NCI-H526 treated with DMSO at 0.1 percent for 48 hours (cell line): Measurements from ENCODE around the gene FAM156A.
"Not testable (repeated sequence)": the region's sequence is repeated elsewhere in the genome, so short reads cannot be mapped to it uniquely, and the experiment has no call there.

Experiments used
- DNase-seq: peaks from one replicate; lab custom pipeline; 2025; lab: John Stamatoyannopoulos, UW

FAM156A gene

GRCh38 chrX:52905531-52905930, 52.8 kb downstream of the FAM156A start:
- DNase-seq, result not testable (repeated sequence)
